ENCODE data around the gene OTUB1. TPM values are rescaled to one million over a fixed set of nuclear protein-coding genes. Genes with fewer than 3 reads are reported as not detected.

OTUB1 gene
- total and polyA plus RNA-seq, 9 of the 15 experiments (the other 6 are each of a cell fraction or from before 2014, with no cell fraction given), result 29.5 to 134 (median 66.1) TPM

DNA sequence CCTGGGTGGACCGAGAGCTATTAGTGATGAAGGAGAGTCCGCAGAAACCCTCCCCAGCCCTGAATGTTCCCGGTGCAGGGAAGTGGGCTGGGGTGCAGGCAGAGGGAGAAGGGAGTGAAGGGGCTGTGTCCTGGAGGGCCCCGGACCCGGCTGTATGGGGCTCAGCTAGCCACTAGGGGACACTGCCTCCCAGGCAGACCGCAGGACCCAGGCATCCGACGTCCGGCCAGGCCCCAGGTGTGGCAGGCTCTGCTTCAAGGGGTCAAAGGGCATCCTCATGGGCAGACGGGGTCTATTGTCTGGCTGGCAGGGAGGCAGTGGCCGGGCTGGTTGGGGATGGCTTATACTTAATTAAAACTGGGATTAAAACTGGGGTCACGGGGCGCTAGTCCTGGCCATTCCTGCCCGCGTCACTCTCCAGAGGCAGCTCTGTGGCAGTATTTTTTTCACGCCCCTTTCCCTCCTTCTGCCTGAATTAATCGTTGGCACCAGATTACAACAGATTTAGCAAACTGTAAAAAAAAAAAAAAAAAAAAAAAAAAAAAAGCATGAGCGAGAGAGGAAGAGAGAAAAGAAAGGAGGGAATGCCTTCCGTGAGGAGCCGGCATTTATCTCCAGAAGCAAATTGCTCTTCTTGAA is 54.6 kb downstream of the OTUB1 start (continued):
- TF ChIP-seq NR2C1 (IDR thresholded peaks at IDR 0.05), result peak; percentile 45; the same call in 1 of the 2 replicates
- peak; percentile 33; the same call in 1 of the 2 replicates for TF ChIP-seq NR2C1 (tag; IDR thresholded peaks at IDR 0.05)
- TF ChIP-seq SAP30 (IDR thresholded peaks at IDR 0.05; ENCODE audit: borderline replicate concordance, insufficient read depth, low read depth, low read length, poor library complexity, severe bottlenecking), result no peak
- no peak for TF ChIP-seq ZNF347 (CRISPR knock-in tag; IDR thresholded peaks at IDR 0.05; ENCODE audit: low read depth)
- no peak for TF ChIP-seq NR3C1 (CRISPR knock-in tag; IDR thresholded peaks at IDR 0.05)
- TF ChIP-seq DACH1 (IDR thresholded peaks at IDR 0.05; ENCODE audit: partially characterized antibody), result no peak
- TF ChIP-seq RBBP5 (IDR thresholded peaks at IDR 0.05; ENCODE audit: borderline replicate concordance, insufficient read depth, low read length, poor library complexity, severe bottlenecking), result no peak
- no peak for TF ChIP-seq ZNF668 (CRISPR knock-in tag; IDR thresholded peaks at IDR 0.05)
- TF ChIP-seq, protein P1, sequence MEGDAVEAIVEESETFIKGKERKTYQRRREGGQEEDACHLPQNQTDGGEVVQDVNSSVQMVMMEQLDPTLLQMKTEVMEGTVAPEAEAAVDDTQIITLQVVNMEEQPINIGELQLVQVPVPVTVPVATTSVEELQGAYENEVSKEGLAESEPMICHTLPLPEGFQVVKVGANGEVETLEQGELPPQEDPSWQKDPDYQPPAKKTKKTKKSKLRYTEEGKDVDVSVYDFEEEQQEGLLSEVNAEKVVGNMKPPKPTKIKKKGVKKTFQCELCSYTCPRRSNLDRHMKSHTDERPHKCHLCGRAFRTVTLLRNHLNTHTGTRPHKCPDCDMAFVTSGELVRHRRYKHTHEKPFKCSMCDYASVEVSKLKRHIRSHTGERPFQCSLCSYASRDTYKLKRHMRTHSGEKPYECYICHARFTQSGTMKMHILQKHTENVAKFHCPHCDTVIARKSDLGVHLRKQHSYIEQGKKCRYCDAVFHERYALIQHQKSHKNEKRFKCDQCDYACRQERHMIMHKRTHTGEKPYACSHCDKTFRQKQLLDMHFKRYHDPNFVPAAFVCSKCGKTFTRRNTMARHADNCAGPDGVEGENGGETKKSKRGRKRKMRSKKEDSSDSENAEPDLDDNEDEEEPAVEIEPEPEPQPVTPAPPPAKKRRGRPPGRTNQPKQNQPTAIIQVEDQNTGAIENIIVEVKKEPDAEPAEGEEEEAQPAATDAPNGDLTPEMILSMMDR (IDR thresholded peaks at IDR 0.05 in 2 of 3, conservative IDR thresholded peaks at IDR 0.05 in 1 of 3; ENCODE audit: insufficient read depth in 2 of 3, low read depth in 1 of 3, low read length in 3 of 3), result peak; percentile 46 to 59 (median 55); a peak in 3 of 6 replicates
- TF ChIP-seq MBD2 (IDR thresholded peaks at IDR 0.05; ENCODE audit: borderline replicate concordance, low read depth), result no peak
- no peak for TF ChIP-seq ZNF644 (tag; IDR thresholded peaks at IDR 0.05; ENCODE audit: low read depth)
- peak; percentile 14; the same call in 1 of the 2 replicates for TF ChIP-seq ZBTB7A (IDR thresholded peaks at IDR 0.05; ENCODE audit: borderline replicate concordance, control insufficient read depth, low read depth, low read length)
- TF ChIP-seq ZNF57 (CRISPR knock-in tag; IDR thresholded peaks at IDR 0.05), result no peak
- no peak for TF ChIP-seq HIVEP1 (CRISPR knock-in tag; IDR thresholded peaks at IDR 0.05)
- TF ChIP-seq, protein P2, sequence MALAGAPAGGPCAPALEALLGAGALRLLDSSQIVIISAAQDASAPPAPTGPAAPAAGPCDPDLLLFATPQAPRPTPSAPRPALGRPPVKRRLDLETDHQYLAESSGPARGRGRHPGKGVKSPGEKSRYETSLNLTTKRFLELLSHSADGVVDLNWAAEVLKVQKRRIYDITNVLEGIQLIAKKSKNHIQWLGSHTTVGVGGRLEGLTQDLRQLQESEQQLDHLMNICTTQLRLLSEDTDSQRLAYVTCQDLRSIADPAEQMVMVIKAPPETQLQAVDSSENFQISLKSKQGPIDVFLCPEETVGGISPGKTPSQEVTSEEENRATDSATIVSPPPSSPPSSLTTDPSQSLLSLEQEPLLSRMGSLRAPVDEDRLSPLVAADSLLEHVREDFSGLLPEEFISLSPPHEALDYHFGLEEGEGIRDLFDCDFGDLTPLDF (CRISPR knock-in tag; IDR thresholded peaks at IDR 0.05), result no peak
- no peak for TF ChIP-seq KDM2B (CRISPR knock-in tag; IDR thresholded peaks at IDR 0.05)
- TF ChIP-seq, protein P3, sequence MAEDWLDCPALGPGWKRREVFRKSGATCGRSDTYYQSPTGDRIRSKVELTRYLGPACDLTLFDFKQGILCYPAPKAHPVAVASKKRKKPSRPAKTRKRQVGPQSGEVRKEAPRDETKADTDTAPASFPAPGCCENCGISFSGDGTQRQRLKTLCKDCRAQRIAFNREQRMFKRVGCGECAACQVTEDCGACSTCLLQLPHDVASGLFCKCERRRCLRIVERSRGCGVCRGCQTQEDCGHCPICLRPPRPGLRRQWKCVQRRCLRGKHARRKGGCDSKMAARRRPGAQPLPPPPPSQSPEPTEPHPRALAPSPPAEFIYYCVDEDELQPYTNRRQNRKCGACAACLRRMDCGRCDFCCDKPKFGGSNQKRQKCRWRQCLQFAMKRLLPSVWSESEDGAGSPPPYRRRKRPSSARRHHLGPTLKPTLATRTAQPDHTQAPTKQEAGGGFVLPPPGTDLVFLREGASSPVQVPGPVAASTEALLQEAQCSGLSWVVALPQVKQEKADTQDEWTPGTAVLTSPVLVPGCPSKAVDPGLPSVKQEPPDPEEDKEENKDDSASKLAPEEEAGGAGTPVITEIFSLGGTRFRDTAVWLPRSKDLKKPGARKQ (CRISPR knock-in tag; IDR thresholded peaks at IDR 0.05), result no peak
- no peak for TF ChIP-seq BRF1 (IDR thresholded peaks at IDR 0.05; ENCODE audit: borderline replicate concordance, extremely low read depth, insufficient read length)
- no peak for TF ChIP-seq TRIM24 (IDR thresholded peaks at IDR 0.05)
- 0 out of 2 replicates have a peak, but pooled peaks have one; percentile 28 for TF ChIP-seq SMC3 (conservative IDR thresholded peaks at IDR 0.05; ENCODE audit: insufficient read depth, low read depth, low read length)
- TF ChIP-seq ARID1B (IDR thresholded peaks at IDR 0.05), result no peak

Data from K562 (cell line).